Measurements from ENCODE around the gene JAKMIP2. TPM values are rescaled to one million over a fixed set of nuclear protein-coding genes. Genes with fewer than 3 reads are reported as not detected.

Gene JAKMIP2
- total RNA-seq, 1 experiment from 2014 or later = 10.9 TPM

DNA sequence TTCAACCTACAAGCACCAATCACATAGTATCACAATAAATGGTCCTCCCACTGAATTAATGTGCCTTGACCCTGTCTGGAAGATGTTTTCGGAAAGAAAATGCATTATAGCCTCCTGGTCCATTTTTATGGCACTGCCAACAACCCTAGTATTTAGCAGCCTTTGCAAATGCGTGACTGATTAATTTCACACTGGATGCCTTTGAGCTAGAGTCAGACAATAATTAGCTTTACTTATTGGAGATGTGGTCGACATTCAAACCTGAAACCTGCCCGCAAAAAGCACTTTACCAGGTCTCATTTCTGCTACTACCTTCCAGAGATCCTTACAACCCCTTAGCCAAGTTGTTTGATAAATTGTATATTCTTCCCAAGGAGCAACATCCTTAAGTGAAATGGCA, 153.3 kb downstream of the JAKMIP2 start:
- Mint-ChIP-seq H3K27ac (no peak overlapping the region), H3K27me3 (ENCODE audit: low read depth) (no peaks in the 10 kb centered on the region), H3K9me3 (no peaks in the 10 kb centered on the region), H3K4me3 (no peak overlapping the region), H3K36me3 (peaks cover 6% of the 10 kb centered on the region; the same call in 1 of the 2 replicates), H3K4me1 (peaks cover 22% of the 10 kb centered on the region)
- no peak for TF ChIP-seq MXD4 (CRISPR knock-in tag; IDR thresholded peaks at IDR 0.05; ENCODE audit: borderline replicate concordance)
- TF ChIP-seq, protein P1, sequence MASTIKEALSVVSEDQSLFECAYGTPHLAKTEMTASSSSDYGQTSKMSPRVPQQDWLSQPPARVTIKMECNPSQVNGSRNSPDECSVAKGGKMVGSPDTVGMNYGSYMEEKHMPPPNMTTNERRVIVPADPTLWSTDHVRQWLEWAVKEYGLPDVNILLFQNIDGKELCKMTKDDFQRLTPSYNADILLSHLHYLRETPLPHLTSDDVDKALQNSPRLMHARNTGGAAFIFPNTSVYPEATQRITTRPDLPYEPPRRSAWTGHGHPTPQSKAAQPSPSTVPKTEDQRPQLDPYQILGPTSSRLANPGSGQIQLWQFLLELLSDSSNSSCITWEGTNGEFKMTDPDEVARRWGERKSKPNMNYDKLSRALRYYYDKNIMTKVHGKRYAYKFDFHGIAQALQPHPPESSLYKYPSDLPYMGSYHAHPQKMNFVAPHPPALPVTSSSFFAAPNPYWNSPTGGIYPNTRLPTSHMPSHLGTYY (CRISPR knock-in tag; IDR thresholded peaks at IDR 0.05) = no peak
- TF ChIP-seq NR2C2 (CRISPR knock-in tag; IDR thresholded peaks at IDR 0.05) = no peak
- TF ChIP-seq NFYB (CRISPR knock-in tag; conservative IDR thresholded peaks at IDR 0.05; ENCODE audit: low read depth) = no peak
- TF ChIP-seq ZNF423 (CRISPR knock-in tag; IDR thresholded peaks at IDR 0.05) = no peak
- TF ChIP-seq ESRRA (CRISPR knock-in tag; IDR thresholded peaks at IDR 0.05; ENCODE audit: borderline replicate concordance) = no peak
- TF ChIP-seq ZNF232 (CRISPR knock-in tag; IDR thresholded peaks at IDR 0.05) = no peak
- TF ChIP-seq OVOL2 (CRISPR knock-in tag; IDR thresholded peaks at IDR 0.05; ENCODE audit: borderline replicate concordance) = no peak
- TF ChIP-seq NFATC4 (CRISPR knock-in tag; IDR thresholded peaks at IDR 0.05) = no peak
- TF ChIP-seq, protein P2, sequence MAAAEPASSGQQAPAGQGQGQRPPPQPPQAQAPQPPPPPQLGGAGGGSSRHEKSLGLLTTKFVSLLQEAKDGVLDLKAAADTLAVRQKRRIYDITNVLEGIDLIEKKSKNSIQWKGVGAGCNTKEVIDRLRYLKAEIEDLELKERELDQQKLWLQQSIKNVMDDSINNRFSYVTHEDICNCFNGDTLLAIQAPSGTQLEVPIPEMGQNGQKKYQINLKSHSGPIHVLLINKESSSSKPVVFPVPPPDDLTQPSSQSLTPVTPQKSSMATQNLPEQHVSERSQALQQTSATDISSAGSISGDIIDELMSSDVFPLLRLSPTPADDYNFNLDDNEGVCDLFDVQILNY (CRISPR knock-in tag; IDR thresholded peaks at IDR 0.05) = no peak
- no peak for TF ChIP-seq RELA (CRISPR knock-in tag; IDR thresholded peaks at IDR 0.05; ENCODE audit: borderline replicate concordance)
- TF ChIP-seq NFE2L1 (CRISPR knock-in tag; IDR thresholded peaks at IDR 0.05) = no peak
- TF ChIP-seq, protein P3, sequence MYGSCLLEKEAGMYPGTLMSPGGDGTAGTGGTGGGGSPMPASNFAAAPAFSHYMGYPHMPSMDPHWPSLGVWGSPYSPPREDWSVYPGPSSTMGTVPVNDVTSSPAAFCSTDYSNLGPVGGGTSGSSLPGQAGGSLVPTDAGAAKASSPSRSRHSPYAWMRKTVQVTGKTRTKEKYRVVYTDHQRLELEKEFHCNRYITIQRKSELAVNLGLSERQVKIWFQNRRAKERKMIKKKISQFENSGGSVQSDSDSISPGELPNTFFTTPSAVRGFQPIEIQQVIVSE (CRISPR knock-in tag; IDR thresholded peaks at IDR 0.05; ENCODE audit: borderline replicate concordance) = no peak
- no peak for TF ChIP-seq TCF7 (CRISPR knock-in tag; IDR thresholded peaks at IDR 0.05; ENCODE audit: low read depth)
- TF ChIP-seq PRRX2 (CRISPR knock-in tag; IDR thresholded peaks at IDR 0.05) = no peak
- ATAC-seq (no peak), DNase-seq (ENCODE audit: low spot score) (no peak)
- CTCF ChIA-PET = interaction anchor here (2.7 kb wide), 1 partner anchor 194 kb away, joined by 41 read pairs; no protein-coding TSS in a partner anchor
- POLR2A ChIA-PET = no interaction called here

DNA sequence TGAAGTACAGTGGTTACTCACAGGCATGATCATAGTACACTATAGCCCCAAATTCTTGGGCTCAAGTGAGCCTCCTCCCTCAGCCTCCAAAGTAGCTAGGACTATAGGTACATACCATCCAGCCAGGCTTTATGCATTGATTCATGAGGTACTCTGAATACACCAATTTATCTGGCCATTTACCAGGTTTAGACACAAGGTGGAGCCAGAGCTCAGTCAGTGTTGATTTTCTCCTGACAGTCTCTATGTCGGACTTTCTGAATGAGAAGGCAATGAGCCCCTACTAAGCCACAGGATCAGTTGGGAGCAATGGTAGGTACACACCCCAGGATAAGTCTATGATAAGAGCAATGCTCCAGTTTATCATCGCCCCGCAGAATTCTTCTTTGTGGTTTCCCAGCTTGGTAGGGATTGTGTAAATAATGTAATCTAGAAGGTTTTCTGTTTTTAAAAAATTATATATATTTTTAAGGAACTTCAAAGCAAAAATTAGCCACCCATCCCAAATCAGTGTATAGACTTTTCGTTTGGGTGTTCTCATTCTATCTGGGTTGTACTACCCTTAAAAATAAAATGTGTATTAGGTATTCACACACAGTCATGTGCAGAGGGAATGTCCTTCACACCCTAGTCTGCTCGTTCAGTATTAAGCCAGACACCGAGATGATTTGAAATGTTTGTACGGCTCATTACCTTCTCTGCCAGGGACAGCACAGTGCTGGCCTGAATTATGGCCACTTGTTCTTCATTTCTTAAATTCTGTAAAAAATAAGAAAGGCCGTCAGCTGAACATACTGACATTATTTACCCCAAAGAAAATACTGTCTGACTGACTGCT, 154.3 kb downstream of the JAKMIP2 start:
- Mint-ChIP-seq H3K36me3 (peaks cover 5% of the 10 kb centered on the region; the same call in 1 of the 2 replicates), H3K4me3 (no peak overlapping the region), H3K4me1 (peaks cover 16% of the 10 kb centered on the region), H3K27ac (0 out of 2 replicates have a peak overlapping the region, but pooled peaks have one; percentile 15), H3K27me3 (ENCODE audit: low read depth) (no peaks in the 10 kb centered on the region), H3K9me3 (no peaks in the 10 kb centered on the region)
- POLR2A ChIA-PET = interaction anchor here (0.7 kb wide), 1 partner anchor 62 kb away, joined by 4 read pairs; no protein-coding TSS in a partner anchor
- DNase-seq (ENCODE audit: low spot score) (peak; percentile 74), ATAC-seq (peak; percentile 96)
- CTCF ChIA-PET = interaction anchor here (0.6 to 2.7 kb wide), 19 partner anchors 9 to 305 kb away, joined by 3 to 41 read pairs (median 4); partner anchors contain the start of gene JAKMIP2
- TF ChIP-seq, protein P4, sequence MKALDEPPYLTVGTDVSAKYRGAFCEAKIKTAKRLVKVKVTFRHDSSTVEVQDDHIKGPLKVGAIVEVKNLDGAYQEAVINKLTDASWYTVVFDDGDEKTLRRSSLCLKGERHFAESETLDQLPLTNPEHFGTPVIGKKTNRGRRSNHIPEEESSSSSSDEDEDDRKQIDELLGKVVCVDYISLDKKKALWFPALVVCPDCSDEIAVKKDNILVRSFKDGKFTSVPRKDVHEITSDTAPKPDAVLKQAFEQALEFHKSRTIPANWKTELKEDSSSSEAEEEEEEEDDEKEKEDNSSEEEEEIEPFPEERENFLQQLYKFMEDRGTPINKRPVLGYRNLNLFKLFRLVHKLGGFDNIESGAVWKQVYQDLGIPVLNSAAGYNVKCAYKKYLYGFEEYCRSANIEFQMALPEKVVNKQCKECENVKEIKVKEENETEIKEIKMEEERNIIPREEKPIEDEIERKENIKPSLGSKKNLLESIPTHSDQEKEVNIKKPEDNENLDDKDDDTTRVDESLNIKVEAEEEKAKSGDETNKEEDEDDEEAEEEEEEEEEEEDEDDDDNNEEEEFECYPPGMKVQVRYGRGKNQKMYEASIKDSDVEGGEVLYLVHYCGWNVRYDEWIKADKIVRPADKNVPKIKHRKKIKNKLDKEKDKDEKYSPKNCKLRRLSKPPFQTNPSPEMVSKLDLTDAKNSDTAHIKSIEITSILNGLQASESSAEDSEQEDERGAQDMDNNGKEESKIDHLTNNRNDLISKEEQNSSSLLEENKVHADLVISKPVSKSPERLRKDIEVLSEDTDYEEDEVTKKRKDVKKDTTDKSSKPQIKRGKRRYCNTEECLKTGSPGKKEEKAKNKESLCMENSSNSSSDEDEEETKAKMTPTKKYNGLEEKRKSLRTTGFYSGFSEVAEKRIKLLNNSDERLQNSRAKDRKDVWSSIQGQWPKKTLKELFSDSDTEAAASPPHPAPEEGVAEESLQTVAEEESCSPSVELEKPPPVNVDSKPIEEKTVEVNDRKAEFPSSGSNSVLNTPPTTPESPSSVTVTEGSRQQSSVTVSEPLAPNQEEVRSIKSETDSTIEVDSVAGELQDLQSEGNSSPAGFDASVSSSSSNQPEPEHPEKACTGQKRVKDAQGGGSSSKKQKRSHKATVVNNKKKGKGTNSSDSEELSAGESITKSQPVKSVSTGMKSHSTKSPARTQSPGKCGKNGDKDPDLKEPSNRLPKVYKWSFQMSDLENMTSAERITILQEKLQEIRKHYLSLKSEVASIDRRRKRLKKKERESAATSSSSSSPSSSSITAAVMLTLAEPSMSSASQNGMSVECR (CRISPR knock-in tag; IDR thresholded peaks at IDR 0.05; ENCODE audit: borderline replicate concordance) = no peak
- TF ChIP-seq, protein P5, sequence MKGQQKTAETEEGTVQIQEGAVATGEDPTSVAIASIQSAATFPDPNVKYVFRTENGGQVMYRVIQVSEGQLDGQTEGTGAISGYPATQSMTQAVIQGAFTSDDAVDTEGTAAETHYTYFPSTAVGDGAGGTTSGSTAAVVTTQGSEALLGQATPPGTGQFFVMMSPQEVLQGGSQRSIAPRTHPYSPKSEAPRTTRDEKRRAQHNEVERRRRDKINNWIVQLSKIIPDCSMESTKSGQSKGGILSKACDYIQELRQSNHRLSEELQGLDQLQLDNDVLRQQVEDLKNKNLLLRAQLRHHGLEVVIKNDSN (CRISPR knock-in tag; IDR thresholded peaks at IDR 0.05) = no peak
- TF ChIP-seq, protein P6, sequence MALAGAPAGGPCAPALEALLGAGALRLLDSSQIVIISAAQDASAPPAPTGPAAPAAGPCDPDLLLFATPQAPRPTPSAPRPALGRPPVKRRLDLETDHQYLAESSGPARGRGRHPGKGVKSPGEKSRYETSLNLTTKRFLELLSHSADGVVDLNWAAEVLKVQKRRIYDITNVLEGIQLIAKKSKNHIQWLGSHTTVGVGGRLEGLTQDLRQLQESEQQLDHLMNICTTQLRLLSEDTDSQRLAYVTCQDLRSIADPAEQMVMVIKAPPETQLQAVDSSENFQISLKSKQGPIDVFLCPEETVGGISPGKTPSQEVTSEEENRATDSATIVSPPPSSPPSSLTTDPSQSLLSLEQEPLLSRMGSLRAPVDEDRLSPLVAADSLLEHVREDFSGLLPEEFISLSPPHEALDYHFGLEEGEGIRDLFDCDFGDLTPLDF (CRISPR knock-in tag; IDR thresholded peaks at IDR 0.05) = no peak
- TF ChIP-seq, protein P7, sequence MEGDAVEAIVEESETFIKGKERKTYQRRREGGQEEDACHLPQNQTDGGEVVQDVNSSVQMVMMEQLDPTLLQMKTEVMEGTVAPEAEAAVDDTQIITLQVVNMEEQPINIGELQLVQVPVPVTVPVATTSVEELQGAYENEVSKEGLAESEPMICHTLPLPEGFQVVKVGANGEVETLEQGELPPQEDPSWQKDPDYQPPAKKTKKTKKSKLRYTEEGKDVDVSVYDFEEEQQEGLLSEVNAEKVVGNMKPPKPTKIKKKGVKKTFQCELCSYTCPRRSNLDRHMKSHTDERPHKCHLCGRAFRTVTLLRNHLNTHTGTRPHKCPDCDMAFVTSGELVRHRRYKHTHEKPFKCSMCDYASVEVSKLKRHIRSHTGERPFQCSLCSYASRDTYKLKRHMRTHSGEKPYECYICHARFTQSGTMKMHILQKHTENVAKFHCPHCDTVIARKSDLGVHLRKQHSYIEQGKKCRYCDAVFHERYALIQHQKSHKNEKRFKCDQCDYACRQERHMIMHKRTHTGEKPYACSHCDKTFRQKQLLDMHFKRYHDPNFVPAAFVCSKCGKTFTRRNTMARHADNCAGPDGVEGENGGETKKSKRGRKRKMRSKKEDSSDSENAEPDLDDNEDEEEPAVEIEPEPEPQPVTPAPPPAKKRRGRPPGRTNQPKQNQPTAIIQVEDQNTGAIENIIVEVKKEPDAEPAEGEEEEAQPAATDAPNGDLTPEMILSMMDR (IDR thresholded peaks at IDR 0.05) = peak; percentile 56
- TF ChIP-seq, protein P8, sequence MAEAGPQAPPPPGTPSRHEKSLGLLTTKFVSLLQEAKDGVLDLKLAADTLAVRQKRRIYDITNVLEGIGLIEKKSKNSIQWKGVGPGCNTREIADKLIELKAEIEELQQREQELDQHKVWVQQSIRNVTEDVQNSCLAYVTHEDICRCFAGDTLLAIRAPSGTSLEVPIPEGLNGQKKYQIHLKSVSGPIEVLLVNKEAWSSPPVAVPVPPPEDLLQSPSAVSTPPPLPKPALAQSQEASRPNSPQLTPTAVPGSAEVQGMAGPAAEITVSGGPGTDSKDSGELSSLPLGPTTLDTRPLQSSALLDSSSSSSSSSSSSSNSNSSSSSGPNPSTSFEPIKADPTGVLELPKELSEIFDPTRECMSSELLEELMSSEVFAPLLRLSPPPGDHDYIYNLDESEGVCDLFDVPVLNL (CRISPR knock-in tag; IDR thresholded peaks at IDR 0.05; ENCODE audit: borderline replicate concordance, low read depth) = no peak
